ENCODE measurements around the gene TMEM212. TPM values are rescaled to one million over a fixed set of nuclear protein-coding genes. Genes with fewer than 3 reads are reported as not detected.

Gene TMEM212
- total RNA-seq, 6 experiments from 2014 or later, result not detected

DNA sequence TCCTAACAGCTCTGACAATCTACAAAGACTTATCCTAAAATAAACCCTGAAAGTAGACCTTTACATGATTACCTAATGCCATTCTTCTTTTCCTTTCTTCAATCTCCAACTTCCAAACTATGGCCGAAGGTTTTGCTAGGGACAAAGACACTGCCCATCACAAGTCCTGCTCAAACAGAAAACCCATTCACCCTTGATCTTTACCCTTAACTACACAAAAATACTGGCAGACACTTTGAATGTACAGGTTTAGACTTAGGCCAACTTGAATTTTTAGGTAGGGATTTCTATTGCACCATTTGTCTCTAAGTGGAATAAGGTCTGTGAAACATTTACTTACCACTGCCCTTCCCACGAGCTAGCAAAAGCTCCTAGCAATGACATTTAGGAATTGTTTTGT is 64.6 kb downstream of the TMEM212 start:
- intact Hi-C loops (cut with DNase I), result loop anchor here in 1 of 2 donors (10.0 kb wide), 1 partner anchor 47 kb away; no protein-coding TSS in a partner anchor
- WGBS (ENCODE audit: insufficient coverage, low coverage, low lambda C conversion rate, missing lambda C conversion rate), result 44% methylated on average over 2 of the region's 2 CpGs
- ATAC-seq (peak in 1 of 4 donors; percentile 18), DNase-seq (no peak)
- Histone ChIP-seq H3K9me3 (peaks cover 0 to 6% (median 0%) of the 10 kb centered on the region in 4 donors), H3K36me3 (no peaks in the 10 kb centered on the region), H3K27ac (no peak overlapping the region), H3K27me3 (no peaks in the 10 kb centered on the region), H3K4me1 (peaks cover 0 to 4% (median 0%) of the 10 kb centered on the region in 4 donors), H3K4me3 (no peak overlapping the region)
- TF ChIP-seq POLR2A (IDR thresholded peaks at IDR 0.05), result no peak
- TF ChIP-seq, protein P1, sequence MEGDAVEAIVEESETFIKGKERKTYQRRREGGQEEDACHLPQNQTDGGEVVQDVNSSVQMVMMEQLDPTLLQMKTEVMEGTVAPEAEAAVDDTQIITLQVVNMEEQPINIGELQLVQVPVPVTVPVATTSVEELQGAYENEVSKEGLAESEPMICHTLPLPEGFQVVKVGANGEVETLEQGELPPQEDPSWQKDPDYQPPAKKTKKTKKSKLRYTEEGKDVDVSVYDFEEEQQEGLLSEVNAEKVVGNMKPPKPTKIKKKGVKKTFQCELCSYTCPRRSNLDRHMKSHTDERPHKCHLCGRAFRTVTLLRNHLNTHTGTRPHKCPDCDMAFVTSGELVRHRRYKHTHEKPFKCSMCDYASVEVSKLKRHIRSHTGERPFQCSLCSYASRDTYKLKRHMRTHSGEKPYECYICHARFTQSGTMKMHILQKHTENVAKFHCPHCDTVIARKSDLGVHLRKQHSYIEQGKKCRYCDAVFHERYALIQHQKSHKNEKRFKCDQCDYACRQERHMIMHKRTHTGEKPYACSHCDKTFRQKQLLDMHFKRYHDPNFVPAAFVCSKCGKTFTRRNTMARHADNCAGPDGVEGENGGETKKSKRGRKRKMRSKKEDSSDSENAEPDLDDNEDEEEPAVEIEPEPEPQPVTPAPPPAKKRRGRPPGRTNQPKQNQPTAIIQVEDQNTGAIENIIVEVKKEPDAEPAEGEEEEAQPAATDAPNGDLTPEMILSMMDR (IDR thresholded peaks at IDR 0.05), result no peak

DNA sequence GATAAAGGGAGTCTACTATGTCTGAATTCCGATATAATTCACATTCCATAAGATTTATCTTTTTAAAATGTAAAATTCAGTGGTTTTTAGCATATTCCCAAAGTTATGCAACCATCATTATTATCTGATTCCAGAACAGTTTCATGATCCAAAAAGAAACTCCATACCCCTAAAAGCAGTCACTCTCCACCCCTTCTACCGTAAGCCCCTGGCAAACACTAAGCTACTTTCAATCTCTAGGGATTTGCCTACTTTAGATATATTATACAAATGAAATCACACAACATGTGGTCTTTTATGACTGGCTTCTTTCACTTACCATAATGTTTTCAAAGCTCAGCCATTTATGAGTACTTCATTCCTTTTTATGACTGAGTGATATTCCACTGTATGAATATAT is 65.6 kb downstream of the TMEM212 start:
- no peak for ATAC-seq
- Histone ChIP-seq H3K4me1 (peaks cover 0 to 4% (median 0%) of the 10 kb centered on the region in 4 donors), H3K36me3 (no peaks in the 10 kb centered on the region), H3K27ac (no peak overlapping the region), H3K4me3 (no peak overlapping the region), H3K27me3 (no peaks in the 10 kb centered on the region), H3K9me3 (peaks cover 0 to 6% (median 0%) of the 10 kb centered on the region in 4 donors)
- DNase-seq, result no peak
- WGBS (ENCODE audit: insufficient coverage, low coverage, low lambda C conversion rate, missing lambda C conversion rate), result 83% methylated on average over 2 of the region's 2 CpGs
- TF ChIP-seq, protein P1 (IDR thresholded peaks at IDR 0.05), result no peak
- TF ChIP-seq POLR2A (IDR thresholded peaks at IDR 0.05), result no peak
- intact Hi-C loops (cut with DNase I), result loop anchor here in 1 of 2 donors (10.0 kb wide), 1 partner anchor 46 kb away; no protein-coding TSS in a partner anchor

Other genes starting within 250 kb of the TMEM212 start
- gene PLD1, start 32.9 kb upstream of the TMEM212 start, total RNA-seq, result 10 to 100 TPM; 13.3 to 29.9 (median 18.5) TPM
- gene FNDC3B, start 196.2 kb downstream of the TMEM212 start, total RNA-seq, result 100 to 1,000 TPM in 1 of 6 experiments, 10 to 100 TPM in 5; 40.2 to 184 (median 63.5) TPM

Measured in right lobe of liver (tissue), 6 donors.